ENCODE results near the gene NUDT3. TPM values are rescaled to one million over a fixed set of nuclear protein-coding genes. Genes with fewer than 3 reads are reported as not detected.

Gene NUDT3
- total RNA-seq, 2 donors from 2014 or later = 11.9 to 16.2 TPM

GRCh38 chr6:34237316-34237721, 155.2 kb downstream of the NUDT3 start:
- Histone ChIP-seq H3K9ac (ENCODE audit: low read depth in 2 of 2, low read length in 2 of 2) (peak overlapping the region; percentile 75 to 83), H3K36me3 (no peaks in the 10 kb centered on the region), H3K4me1 (no peaks in the 10 kb centered on the region), H3K9me3 (no peaks in the 10 kb centered on the region), H3K27ac (peak overlapping the region; percentile 95), H3K4me3 (peak overlapping the region; percentile 77), H3K27me3 (no peaks in the 10 kb centered on the region)
- peak; percentile 30 for DNase-seq
- intact Hi-C loops (cut with DNase I) = no loop called here
- no peak for TF ChIP-seq CTCF (IDR thresholded peaks at IDR 0.05)

- peak; percentile 91 for DNase-seq
- Histone ChIP-seq H3K27ac (peak within 1 kb of the TSS; percentile 95), H3K4me1 (no peaks in the 10 kb centered on the region), H3K9me3 (no peaks in the 10 kb centered on the region), H3K4me3 (peak within 1 kb of the TSS; percentile 77), H3K27me3 (no peaks in the 10 kb centered on the region), H3K36me3 (no peaks in the 10 kb centered on the region), H3K9ac (ENCODE audit: low read depth in 2 of 2, low read length in 2 of 2) (peak within 1 kb of the TSS; percentile 83 to 89)
- intact Hi-C loops (cut with DNase I) = no loop called here
- TF ChIP-seq CTCF (IDR thresholded peaks at IDR 0.05) = no peak
Measured at GRCh38 chr6:34236443-34237315, 155.8 kb downstream of the NUDT3 start, which contains the start of gene HMGA1. TSS of gene HMGA1 (plus strand) at chr6:34236873. CDS start at chr6:34240781, 3,908 bp downstream.

- peak overlapping the region; percentile 95 for H3K27ac ChIP-seq
- H3K27me3 ChIP-seq = no peaks in the 10 kb centered on the region
- H3K4me1 ChIP-seq = no peaks in the 10 kb centered on the region
- H3K4me3 ChIP-seq = peak overlapping the region; percentile 63
- no peaks in the 10 kb centered on the region for H3K36me3 ChIP-seq
- H3K9me3 ChIP-seq = no peaks in the 10 kb centered on the region
- peak; percentile 70 for DNase-seq
- no peak for TF ChIP-seq CTCF (IDR thresholded peaks at IDR 0.05)
- peak overlapping the region; percentile 82 to 89 for H3K9ac ChIP-seq (ENCODE audit: low read depth in 2 of 2, low read length in 2 of 2)
- intact Hi-C loops (cut with DNase I) = no loop called here
Measured at GRCh38 chr6:34236131-34236442, 156.4 kb downstream of the NUDT3 start.

- intact Hi-C loops (cut with DNase I) = no loop called here
- no peak for TF ChIP-seq CTCF (IDR thresholded peaks at IDR 0.05)
- peak overlapping the region; percentile 95 for H3K27ac ChIP-seq
- no peaks in the 10 kb centered on the region for H3K4me1 ChIP-seq
- no peaks in the 10 kb centered on the region for H3K27me3 ChIP-seq
- peak overlapping the region; percentile 63 for H3K4me3 ChIP-seq
- H3K9ac ChIP-seq (ENCODE audit: low read depth in 2 of 2, low read length in 2 of 2) = peak overlapping the region; percentile 82 to 89
- peak; percentile 73 for DNase-seq
- no peaks in the 10 kb centered on the region for H3K36me3 ChIP-seq
- no peaks in the 10 kb centered on the region for H3K9me3 ChIP-seq
Measured at GRCh38 chr6:34235307-34236130, 156.9 kb downstream of the NUDT3 start.

- no peak for DNase-seq
- Histone ChIP-seq H3K4me3 (no peak overlapping the region), H3K36me3 (no peaks in the 10 kb centered on the region), H3K4me1 (no peaks in the 10 kb centered on the region), H3K9ac (ENCODE audit: low read depth in 2 of 2, low read length in 2 of 2) (no peak overlapping the region), H3K9me3 (no peaks in the 10 kb centered on the region), H3K27ac (peak overlapping the region; percentile 95), H3K27me3 (no peaks in the 10 kb centered on the region)
- intact Hi-C loops (cut with DNase I) = no loop called here
- TF ChIP-seq CTCF (IDR thresholded peaks at IDR 0.05) = no peak
Measured at GRCh38 chr6:34234667-34235306, 157.7 kb downstream of the NUDT3 start.

All from colonic mucosa (tissue), 4 donors.